Spinal cord (tissue), 10 donors: ENCODE measurements around the gene PKP4. TPM values are rescaled to one million over a fixed set of nuclear protein-coding genes. Genes with fewer than 3 reads are reported as not detected.

Experiments
- DNase-seq, 6 donors: peaks; one replicate each; pipeline versions ENCODE4 v3.0.0 to v3.0.0-alpha.2; 2013 to 2015; ENCODE audit warnings: low spot score in 6 of 6, low read depth in 4 of 6
- H3K27ac ChIP-seq: one replicate; pipeline ENCODE4 v1.5.1; 2013; ENCODE audit warnings: low read depth, low read length, control low read depth
- H3K27me3 ChIP-seq: one replicate; pipeline ENCODE4 v1.6.1; 2013; ENCODE audit warnings: low read length; ENCODE audit not compliant: control insufficient read depth, insufficient read depth
- H3K36me3 ChIP-seq: one replicate; pipeline ENCODE4 v1.6.1; 2013; ENCODE audit warnings: low read length; ENCODE audit not compliant: control insufficient read depth, insufficient read depth
- H3K4me1 ChIP-seq: one replicate; pipeline ENCODE4 v1.6.1; 2013; ENCODE audit warnings: low read length; ENCODE audit not compliant: control insufficient read depth, insufficient read depth
- H3K4me3 ChIP-seq: one replicate; pipeline ENCODE4 v1.5.1; 2013; ENCODE audit warnings: low read depth, low read length, control low read depth
- H3K9me3 ChIP-seq: one replicate; pipeline ENCODE4 v1.6.1; 2013; ENCODE audit warnings: low read length; ENCODE audit not compliant: control insufficient read depth, insufficient read depth
- WGBS: methylation state at CpG from one replicate; pipeline ENCODE4 v1.1.5; 2013; ENCODE audit warnings: missing lambda C conversion rate; ENCODE audit not compliant: insufficient coverage; 5-methylcytosine and 5-hydroxymethylcytosine counted together
- polyA plus RNA-seq, 2 donors: library from polyadenylated mRNA; unstranded; fragments of 120-200 nt; gene quantifications; one replicate each; pipeline ENCODE4 v1.2.1, GENCODE V29; 2013; ENCODE audit not compliant: insufficient read length in 2 of 2
- total RNA-seq, 2 donors: library from RNA; depleted of rRNA in 1 of 2; stranded (reverse); fragments of 120-200 nt in 1 of 2; fragments of >200 nt in 1 of 2; gene quantifications; one replicate each; pipeline versions ENCODE4 v1.2.3 to v1.2.4, GENCODE V29; 2013 to 2014
- donor health status: healthy.

The PKP4 gene
- total and polyA plus RNA-seq, 4 donors: 98.6 to 135 (median 123) TPM

DNA sequence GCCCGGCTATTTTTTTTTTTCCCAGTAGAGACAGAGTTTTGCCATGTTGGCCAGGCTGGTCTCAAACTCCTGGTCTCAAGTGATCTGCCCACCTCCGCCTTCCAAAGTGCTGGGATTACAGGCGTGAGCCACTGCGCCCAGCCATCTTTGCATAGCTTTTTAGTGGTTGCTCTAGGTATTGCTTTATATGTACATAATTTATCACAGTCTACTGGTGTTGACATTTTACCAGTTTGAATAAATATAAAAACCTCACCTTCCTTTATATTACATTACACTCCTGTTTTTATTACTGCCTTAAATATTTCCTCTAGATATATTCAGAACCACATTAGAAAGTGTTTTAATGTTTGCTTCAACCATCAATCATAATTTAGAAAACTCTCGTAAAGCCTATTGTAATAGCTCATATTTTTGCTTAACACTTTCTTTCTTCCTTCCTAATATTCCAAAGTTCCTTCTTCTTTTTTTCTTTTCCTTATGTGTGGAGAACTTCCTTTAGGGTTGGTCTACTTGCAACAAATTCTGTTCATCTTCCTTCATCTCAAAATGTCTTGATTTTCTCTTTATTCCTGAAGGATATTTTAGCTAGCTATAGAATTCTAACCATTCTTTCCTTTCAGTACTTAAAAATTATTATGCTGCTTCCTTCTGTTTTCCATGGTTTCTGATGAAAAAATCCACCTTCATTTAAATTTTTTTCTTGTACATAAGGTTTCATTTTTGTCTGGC is 256.2 kb downstream of the PKP4 start:
- Histone ChIP-seq H3K4me3 (no peak overlapping the region), H3K27me3 (no peaks in the 10 kb centered on the region), H3K4me1 (peaks cover 11% of the 10 kb centered on the region), H3K36me3 (no peaks in the 10 kb centered on the region), H3K27ac (no peak overlapping the region), H3K9me3 (no peaks in the 10 kb centered on the region)
- 100% methylated on average over 1 of the region's 5 CpGs for WGBS
- no peak for DNase-seq

DNA sequence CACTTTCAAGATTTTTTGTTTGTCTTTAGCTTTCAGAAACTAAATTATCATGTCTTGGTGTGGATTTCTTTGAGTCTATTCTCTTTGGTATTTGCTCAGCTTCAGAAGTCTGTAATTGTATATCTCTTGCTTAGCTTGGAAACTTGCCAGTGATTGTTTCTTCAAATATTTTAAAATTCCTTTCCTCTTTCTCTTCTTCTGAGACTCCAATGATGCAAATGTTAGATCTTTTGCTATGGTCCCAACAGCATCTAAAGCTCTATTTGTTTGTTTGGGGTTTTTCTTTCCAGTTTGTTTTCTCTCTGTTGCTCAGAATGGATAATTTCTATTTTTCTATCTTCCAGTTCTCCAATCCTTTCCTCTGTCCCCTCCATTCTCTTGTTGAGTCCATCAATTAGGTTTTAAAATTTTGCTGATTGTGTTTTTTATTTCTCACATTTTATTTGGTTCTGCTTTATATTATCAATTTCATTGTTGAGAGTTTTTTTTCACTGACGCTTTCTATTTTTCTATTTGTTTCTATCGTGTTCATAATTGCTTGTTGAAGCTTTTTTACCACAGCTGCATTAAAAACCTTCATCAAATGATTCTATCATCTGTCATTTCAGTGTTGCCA is 256.9 kb downstream of the PKP4 start:
- WGBS: no CpG with 5 or more reads among the region's 2 CpGs
- Histone ChIP-seq H3K4me3 (no peak overlapping the region), H3K27ac (no peak overlapping the region), H3K27me3 (no peaks in the 10 kb centered on the region), H3K36me3 (no peaks in the 10 kb centered on the region), H3K9me3 (no peaks in the 10 kb centered on the region), H3K4me1 (peaks cover 14% of the 10 kb centered on the region)
- no peak for DNase-seq

DNA sequence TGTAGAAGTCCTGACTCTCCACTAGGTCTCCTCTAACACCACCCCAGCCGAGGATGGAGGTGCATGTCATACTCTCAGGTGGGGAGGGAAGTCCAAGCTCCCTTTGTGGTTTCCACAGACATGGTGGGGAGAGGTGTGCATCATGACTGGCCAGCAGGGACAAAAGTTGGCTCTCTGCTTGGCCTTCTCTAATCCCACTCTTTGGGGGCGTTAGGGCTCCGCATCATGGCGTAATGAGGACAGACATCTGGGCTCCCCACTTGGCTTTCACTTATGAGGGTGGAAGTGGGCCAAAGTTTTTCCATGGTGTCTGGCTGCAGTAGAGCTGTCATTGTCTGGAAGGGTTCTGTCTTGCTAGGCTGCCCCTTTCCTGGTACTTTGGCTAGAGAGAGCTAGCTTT is 257.7 kb downstream of the PKP4 start:
- DNase-seq: no peak
- Histone ChIP-seq H3K4me3 (no peak overlapping the region), H3K27ac (no peak overlapping the region), H3K36me3 (no peaks in the 10 kb centered on the region), H3K9me3 (no peaks in the 10 kb centered on the region), H3K27me3 (no peaks in the 10 kb centered on the region), H3K4me1 (peaks cover 14% of the 10 kb centered on the region)
- 100% methylated on average over 1 of the region's 4 CpGs for WGBS

DNA sequence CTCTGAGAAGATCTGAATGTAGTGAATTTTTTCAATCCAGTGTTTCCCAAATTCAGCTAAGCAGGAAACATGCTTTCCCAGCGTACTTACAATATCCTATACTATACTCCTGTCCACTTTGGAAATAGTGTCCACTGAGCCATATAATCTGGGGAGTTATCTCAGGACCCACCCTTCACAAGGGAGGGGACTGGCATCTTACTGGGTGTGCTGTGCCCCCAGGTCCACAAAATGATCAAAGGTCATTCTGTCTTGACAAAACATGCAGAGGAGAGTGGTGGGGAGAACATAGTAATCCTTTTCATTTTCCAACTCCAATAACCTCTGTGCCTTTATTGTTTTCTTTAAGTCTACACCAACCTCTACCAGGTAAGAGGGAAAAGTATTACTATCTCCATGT is 258.6 kb downstream of the PKP4 start:
- Histone ChIP-seq H3K27me3 (no peaks in the 10 kb centered on the region), H3K4me3 (no peak overlapping the region), H3K4me1 (peaks cover 14% of the 10 kb centered on the region), H3K9me3 (no peaks in the 10 kb centered on the region), H3K36me3 (no peaks in the 10 kb centered on the region), H3K27ac (no peak overlapping the region)
- WGBS: 100% methylated on average over 1 of the region's 1 CpG
- DNase-seq: no peak

DNA sequence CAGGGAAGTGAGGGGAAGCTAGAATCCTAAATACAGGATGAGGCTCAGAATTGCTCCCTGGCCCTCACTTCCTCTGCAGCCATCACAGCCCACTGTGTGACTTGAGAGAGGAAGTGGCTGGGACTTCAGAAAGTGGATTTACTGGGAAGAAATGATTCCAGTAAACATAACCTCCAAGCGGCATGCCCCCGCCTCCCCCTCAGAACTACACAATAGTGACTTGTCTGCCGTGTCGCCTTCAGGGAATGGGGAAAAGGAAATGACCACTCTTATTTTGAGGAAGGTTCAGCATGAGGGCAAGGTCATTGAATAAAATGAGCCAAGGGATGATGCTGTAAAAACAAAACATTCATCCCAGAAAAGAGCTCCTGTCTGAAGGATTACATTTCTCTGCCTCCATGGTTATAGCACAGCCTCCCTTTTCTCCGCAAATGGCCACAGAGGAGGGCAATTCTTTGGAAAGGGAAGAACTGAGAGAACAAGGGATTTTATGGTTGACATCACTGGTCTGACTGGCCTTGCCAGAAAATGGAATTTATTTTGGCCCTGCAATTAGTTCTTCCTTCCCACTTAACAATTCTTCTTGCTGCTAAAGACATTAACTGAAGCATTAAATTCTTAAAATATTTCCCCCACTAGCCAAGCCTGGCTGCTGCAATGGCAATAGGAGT is 259.5 kb downstream of the PKP4 start:
- WGBS: no CpG with 5 or more reads among the region's 5 CpGs
- H3K36me3 ChIP-seq: no peaks in the 10 kb centered on the region
- peak in 1 of 6 donors; percentile 63 for DNase-seq
- H3K27me3 ChIP-seq: no peaks in the 10 kb centered on the region
- H3K4me3 ChIP-seq: no peak overlapping the region
- H3K4me1 ChIP-seq: peaks cover 14% of the 10 kb centered on the region
- H3K9me3 ChIP-seq: no peaks in the 10 kb centered on the region
- peak overlapping the region; percentile 26 for H3K27ac ChIP-seq

DNA sequence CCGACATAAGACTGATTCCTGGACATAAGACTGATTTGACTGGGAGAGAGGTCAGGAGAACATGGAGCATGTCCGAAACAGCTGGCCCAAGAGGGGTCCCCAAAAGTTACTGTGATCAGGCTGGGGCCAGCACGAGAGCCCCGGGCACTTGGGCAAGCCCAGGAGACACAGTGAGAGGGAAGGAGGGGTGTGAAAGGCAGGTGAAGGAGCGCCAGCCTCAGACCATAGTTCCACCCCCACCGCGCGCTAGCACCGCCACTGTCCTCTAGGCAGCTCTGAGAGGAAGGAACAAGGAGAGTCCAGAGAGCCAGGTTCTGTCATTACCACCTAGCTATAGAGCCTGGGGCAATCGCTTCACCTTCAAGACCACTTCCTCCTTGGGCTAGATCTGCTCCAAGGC is 260.2 kb downstream of the PKP4 start:
- Histone ChIP-seq H3K36me3 (no peaks in the 10 kb centered on the region), H3K27ac (peak overlapping the region; percentile 26), H3K4me3 (no peak overlapping the region), H3K4me1 (peaks cover 14% of the 10 kb centered on the region), H3K27me3 (no peaks in the 10 kb centered on the region), H3K9me3 (no peaks in the 10 kb centered on the region)
- DNase-seq: no peak
- 71% methylated on average over 2 of the region's 10 CpGs for WGBS

DNA sequence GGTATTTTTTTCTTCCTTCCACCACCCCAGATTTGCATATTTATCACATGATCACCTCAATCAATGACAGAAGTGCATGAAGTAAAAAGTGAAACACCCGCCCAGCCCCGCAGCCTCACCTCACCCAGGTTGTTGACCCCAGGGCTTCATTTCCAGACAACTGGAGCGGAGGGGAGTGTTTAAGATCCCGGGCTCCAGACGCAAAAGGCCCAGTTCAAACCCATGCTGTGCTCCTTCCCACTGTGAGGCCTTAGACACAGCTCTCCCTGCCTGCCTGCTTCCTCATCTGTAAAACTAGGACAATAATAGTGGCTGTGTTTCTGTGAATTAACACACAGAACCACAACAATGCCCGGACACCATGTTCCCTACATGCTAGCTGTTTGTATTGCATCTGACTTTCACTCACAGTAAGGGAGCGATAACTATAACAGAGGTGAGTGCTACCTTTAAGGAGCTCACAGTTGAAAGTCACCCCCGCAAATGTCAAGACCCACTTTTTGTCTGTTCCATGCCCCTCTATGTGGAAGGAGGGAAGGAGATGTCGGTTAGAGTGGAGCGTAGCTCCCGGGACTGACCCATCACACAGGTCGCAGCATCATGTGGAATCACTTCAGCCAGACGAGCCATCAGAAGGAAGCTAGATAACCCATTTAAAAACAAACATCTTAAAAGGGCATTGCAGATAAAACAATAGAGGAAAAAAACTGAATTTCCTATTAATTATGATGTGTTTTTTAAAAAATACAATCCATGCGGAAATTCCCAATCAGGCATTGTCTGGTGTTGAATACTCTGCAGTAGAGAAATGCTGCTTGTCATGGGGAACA is 260.8 kb downstream of the PKP4 start:
- DNase-seq: no peak
- Histone ChIP-seq H3K9me3 (no peaks in the 10 kb centered on the region), H3K36me3 (no peaks in the 10 kb centered on the region), H3K4me3 (no peak overlapping the region), H3K4me1 (peaks cover 20% of the 10 kb centered on the region), H3K27me3 (no peaks in the 10 kb centered on the region), H3K27ac (peak overlapping the region; percentile 37)
- no CpG with 5 or more reads among the region's 14 CpGs for WGBS

DNA sequence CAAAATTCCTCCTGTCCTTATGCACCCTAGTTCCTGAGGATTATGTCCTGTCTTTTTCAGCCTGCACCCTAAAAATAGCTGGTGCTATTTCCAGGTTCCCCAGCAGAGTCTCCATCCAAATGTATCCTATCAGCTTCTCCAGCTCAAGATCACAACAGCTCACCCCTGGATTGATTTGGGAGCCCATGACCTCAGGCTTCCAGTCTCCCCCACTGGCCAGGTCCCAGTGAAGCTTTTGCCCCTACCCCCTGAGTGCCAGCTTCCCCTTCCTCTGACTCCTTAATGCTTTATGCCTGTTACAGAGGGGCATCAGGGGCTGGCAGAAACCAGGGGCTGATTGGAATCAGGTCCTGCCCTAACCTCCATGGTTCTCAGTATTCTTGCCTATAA is 261.4 kb downstream of the PKP4 start:
- DNase-seq: no peak
- H3K27ac ChIP-seq: no peak overlapping the region
- H3K9me3 ChIP-seq: no peaks in the 10 kb centered on the region
- H3K36me3 ChIP-seq: no peaks in the 10 kb centered on the region
- no peak overlapping the region for H3K4me3 ChIP-seq
- H3K4me1 ChIP-seq: peaks cover 26% of the 10 kb centered on the region
- H3K27me3 ChIP-seq: no peaks in the 10 kb centered on the region

DNA sequence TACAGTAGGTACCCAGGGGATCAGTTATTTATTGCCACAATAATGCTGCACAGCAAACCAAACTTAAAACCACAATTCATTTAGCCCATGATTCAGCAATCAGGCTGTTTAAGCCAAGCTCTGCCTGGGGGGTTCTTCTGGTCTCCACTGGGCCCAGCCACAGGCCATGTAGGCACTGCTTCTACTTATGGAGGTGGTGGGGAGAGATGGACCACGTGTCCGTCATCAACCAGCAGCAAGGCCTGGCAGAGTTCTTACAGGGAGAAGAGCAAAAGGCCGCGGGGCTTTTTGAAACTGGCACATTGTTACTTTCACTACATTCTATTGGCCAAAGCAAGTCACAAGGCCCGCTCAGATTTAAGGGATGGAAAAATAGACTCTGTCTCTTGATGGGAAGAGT is 262.1 kb downstream of the PKP4 start:
- no CpG with 5 or more reads among the region's 5 CpGs for WGBS
- no peaks in the 10 kb centered on the region for H3K36me3 ChIP-seq

More for the DNA sequence above, 262.1 kb downstream of the PKP4 start:
- H3K27ac ChIP-seq: peak overlapping the region; percentile 3
- no peak for DNase-seq
- H3K9me3 ChIP-seq: no peaks in the 10 kb centered on the region
- peaks cover 33% of the 10 kb centered on the region for H3K4me1 ChIP-seq
- no peak overlapping the region for H3K4me3 ChIP-seq
- H3K27me3 ChIP-seq: no peaks in the 10 kb centered on the region
